GM10266 (cell line): Measurements from ENCODE around the gene ATF5.

Experiments used
- DNase-seq: peaks from one replicate; pipeline ENCODE4 v3.0.0; 2012; ENCODE audit errors: extremely low spot score
- CTCF ChIP-seq: IDR thresholded peaks from 2 replicates; pipeline ENCODE4 v1.5.1; 2012; ENCODE audit warnings: mild to moderate bottlenecking, low read depth; ENCODE audit not compliant: control insufficient read depth, insufficient read depth; ENCODE audit errors: missing control alignments

ATF5 gene

GRCh38 chr19:49910179-49910578 is 18.8 kb upstream of the ATF5 start:
- TF ChIP-seq CTCF, result no peak
- no peak for DNase-seq

GRCh38 chr19:49911381-49912145 is 17.4 kb upstream of the ATF5 start:
- TF ChIP-seq CTCF, result no peak
- DNase-seq, result peak; percentile 84

GRCh38 chr19:49912965-49913685 is 15.9 kb upstream of the ATF5 start:
- peak; percentile 25 for TF ChIP-seq CTCF
- DNase-seq, result no peak

GRCh38 chr19:49913720-49914119 is 15.3 kb upstream of the ATF5 start:
- DNase-seq, result no peak
- no peak for TF ChIP-seq CTCF

- DNase-seq, result no peak
- no peak for TF ChIP-seq CTCF
Measured at GRCh38 chr19:49915271-49915670, 13.7 kb upstream of the ATF5 start.

GRCh38 chr19:49916839-49917733 is 11.9 kb upstream of the ATF5 start:
- DNase-seq, result no peak
- peak; percentile 60 for TF ChIP-seq CTCF
